ENCODE measurements around the gene CDKAL1. TPM values are rescaled to one million over a fixed set of nuclear protein-coding genes. Genes with fewer than 3 reads are reported as not detected.

Gene CDKAL1
- total and polyA plus RNA-seq, 2 of the 8 experiments (the other 6 are each of a cell fraction or from before 2014, with no cell fraction given) = 8.4 to 24.6 TPM

GRCh38 chr6:20703049-20703448 lies 168.8 kb downstream of the CDKAL1 start:
- H3K18ac ChIP-seq (ENCODE audit: extremely low read depth, low read length) = no peak overlapping the region
- no peaks in the 10 kb centered on the region for H3K79me1 ChIP-seq (ENCODE audit: low read depth, low read length)
- H3K27me3 ChIP-seq (replicated peaks in 1 of 4; ENCODE audit: control insufficient read depth in 3 of 4, extremely low read depth in 1 of 4, insufficient read depth in 3 of 4, low read length in 3 of 4) = no peaks in the 10 kb centered on the region; a peak in 1 of 7 replicates
- H2BK12ac ChIP-seq (ENCODE audit: low read depth, low read length) = no peak overlapping the region
- H3K23ac ChIP-seq (ENCODE audit: insufficient read length) = no peak overlapping the region
- H2BK120ac ChIP-seq (replicated peaks; ENCODE audit: low read depth, low read length) = no peak overlapping the region
- H3K27ac ChIP-seq (ENCODE audit: low read depth, low read length) = no peak overlapping the region
- H3K4me1 ChIP-seq (replicated peaks in 1 of 4; ENCODE audit: control insufficient read depth in 3 of 4, insufficient read depth in 4 of 4, low read length in 3 of 4) = peaks cover 0 to 5% (median 2%) of the 10 kb centered on the region in 4 experiments; a peak in 3 of 7 replicates
- WGBS, 2 experiments (ENCODE audit: extremely low coverage in 1 of 2, insufficient coverage in 1 of 2, insufficient read length in 1 of 2, insufficient replicate concordance in 2 of 2, low coverage in 1 of 2, low lambda C conversion rate in 2 of 2, missing lambda C conversion rate in 1 of 2) = 95% methylated on average over 3 of the region's 3 CpGs; no CpG with 5 or more reads in 1 of the 2 experiments
- H2BK15ac ChIP-seq (ENCODE audit: low read length) = no peak overlapping the region
- H3K23me2 ChIP-seq (ENCODE audit: low read depth, low read length) = no peaks in the 10 kb centered on the region
- 0 out of 4 replicates have a peak, but pooled peaks cover 0 to 3% of the 10 kb centered on the region in 2 experiments for H3K79me2 ChIP-seq (ENCODE audit: control insufficient read depth in 1 of 2, insufficient read depth in 2 of 2, low read length in 2 of 2)
- no peak overlapping the region for H2BK5ac ChIP-seq (ENCODE audit: low read depth, low read length)
- no peaks in the 10 kb centered on the region for H4K20me1 ChIP-seq (replicated peaks in 1 of 2; ENCODE audit: control insufficient read depth in 1 of 2, insufficient read depth in 2 of 2, low read length in 2 of 2)
- no peak overlapping the region for H3K4me2 ChIP-seq (ENCODE audit: insufficient read depth in 1 of 2, low read depth in 2 of 2, low read length in 2 of 2)
- H3K4me3 ChIP-seq (ENCODE audit: extremely low read depth in 1 of 4, insufficient read depth in 2 of 4, low read depth in 3 of 4, low read length in 4 of 4) = no peak overlapping the region
- no peak overlapping the region for H3K14ac ChIP-seq (ENCODE audit: insufficient read length)
- H4K8ac ChIP-seq (ENCODE audit: extremely low read depth, insufficient read depth, low read length) = no peak overlapping the region
- DNase-seq (ENCODE audit: low read depth in 1 of 2, low spot score in 2 of 2) = no peak
- no peak overlapping the region for H3K56ac ChIP-seq (replicated peaks; ENCODE audit: insufficient read length, low read depth, low read length)
- FAIRE-seq = no peak
- no peak overlapping the region for H3K4ac ChIP-seq (replicated peaks; ENCODE audit: insufficient read length, low read depth, low read length)
- ChIA-PET POLR2A (ENCODE audit: partially characterized antibody) (no interaction called here), CTCF (ENCODE audit: partially characterized antibody) (interaction anchor here (0.6 to 0.7 kb wide), 2 partner anchors 197 to 759 kb away, joined by 3 to 4 read pairs; no protein-coding TSS in a partner anchor)
- no peak overlapping the region for H2BK20ac ChIP-seq (ENCODE audit: low read length)
- no peaks in the 10 kb centered on the region for H3K9me3 ChIP-seq (ENCODE audit: insufficient read depth in 2 of 2, low read depth in 1 of 2, low read length in 1 of 2)
- no peak overlapping the region for H2AFZ ChIP-seq (ENCODE audit: low read length)
- H3K9ac ChIP-seq (replicated peaks in 1 of 4; ENCODE audit: extremely low read depth in 1 of 4, low read depth in 3 of 4, low read length in 3 of 4) = no peak overlapping the region
- H4K91ac ChIP-seq (replicated peaks; ENCODE audit: insufficient read length, low read length) = no peak overlapping the region
- H2AK5ac ChIP-seq (ENCODE audit: low read depth, low read length) = no peak overlapping the region
- H3K36me3 ChIP-seq (ENCODE audit: control insufficient read depth in 2 of 4, insufficient read depth in 4 of 4, low read length in 3 of 4) = no peaks in the 10 kb centered on the region
- no peak overlapping the region for H4K5ac ChIP-seq (ENCODE audit: insufficient read length, low read depth, low read length)
- TF ChIP-seq CREB1 (IDR thresholded peaks at IDR 0.05) (no peak), CTCF (IDR thresholded peaks at IDR 0.05; ENCODE audit: control extremely low read depth in 1 of 3, insufficient read depth in 1 of 3, low read depth in 1 of 3, low read length in 3 of 3) (no peak), PHF8 (conservative IDR thresholded peaks at IDR 0.05; ENCODE audit: low read depth, low read length) (no peak), JUND (IDR thresholded peaks at IDR 0.05; ENCODE audit: low read length) (no peak), HDAC2 (IDR thresholded peaks at IDR 0.05; ENCODE audit: borderline replicate concordance in 1 of 2, low read depth in 2 of 2, low read length in 2 of 2) (no peak), NRF1 (IDR thresholded peaks at IDR 0.05; ENCODE audit: low read depth, low read length) (no peak), TAF1 (IDR thresholded peaks at IDR 0.05; ENCODE audit: low read depth, low read length) (no peak), USF2 (IDR thresholded peaks at IDR 0.05; ENCODE audit: low read length) (no peak), BCL11A (IDR thresholded peaks at IDR 0.05; ENCODE audit: low read depth in 2 of 2, low read length in 2 of 2) (no peak), SP4 (IDR thresholded peaks at IDR 0.05; ENCODE audit: low read length) (no peak), SUZ12 (IDR thresholded peaks at IDR 0.05; ENCODE audit: low read length) (no peak)

Data from H1 (cell line).